ENCODE data around the gene PLA2G7.
"Not testable (repeated sequence)": the region's sequence is repeated elsewhere in the genome, so short reads cannot be mapped to it uniquely, and the experiment has no call there.

Gene PLA2G7

DNA sequence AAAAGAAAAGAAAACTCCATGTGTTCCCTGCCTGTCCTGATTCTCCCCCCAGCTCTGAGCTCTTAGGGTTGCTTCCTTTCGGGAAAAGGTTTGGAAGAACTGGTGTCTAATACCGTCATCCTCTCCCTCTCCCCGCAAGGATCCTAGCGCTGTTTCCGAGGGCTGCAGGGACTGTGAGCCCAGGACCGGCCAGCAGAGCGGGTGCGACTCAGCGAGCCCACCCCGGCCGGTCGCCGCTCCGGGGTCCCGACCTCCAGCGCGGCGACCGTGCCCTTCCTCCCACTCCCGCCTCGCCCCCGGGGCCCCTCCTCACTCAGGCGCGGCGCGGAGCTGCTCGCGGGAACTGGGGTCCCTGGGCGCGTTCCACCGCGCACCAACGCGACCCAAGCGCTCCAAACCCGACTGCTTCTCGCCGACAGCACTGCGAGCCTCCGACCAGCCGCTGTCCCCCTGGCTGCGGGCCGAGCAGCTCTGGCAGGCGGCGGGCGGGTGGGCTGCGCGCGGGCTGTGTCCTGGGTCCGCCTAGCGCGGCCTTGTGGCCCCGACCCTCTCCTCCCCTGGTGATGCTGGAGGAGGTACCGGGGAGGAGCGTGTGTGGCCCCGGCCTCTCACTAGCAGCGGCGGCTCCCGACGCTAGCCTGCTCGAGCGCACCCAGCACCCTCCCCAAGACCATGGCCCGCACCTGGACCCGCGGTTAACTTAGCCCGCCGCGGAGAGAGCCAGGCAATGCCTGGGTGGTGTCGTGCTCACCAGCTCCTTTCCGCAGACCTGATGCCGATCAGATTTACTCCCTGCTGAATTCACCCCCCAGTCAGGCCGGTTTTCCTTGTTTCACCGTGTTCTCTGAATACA lies at the start of gene PLA2G7:
Gene PLA2G7, minus strand, starts transcription at position 509 of the 853 bp plus-strand sequence. CDS start 12,484 bp downstream, outside the sequence.
- no peak for DNase-seq

DNA sequence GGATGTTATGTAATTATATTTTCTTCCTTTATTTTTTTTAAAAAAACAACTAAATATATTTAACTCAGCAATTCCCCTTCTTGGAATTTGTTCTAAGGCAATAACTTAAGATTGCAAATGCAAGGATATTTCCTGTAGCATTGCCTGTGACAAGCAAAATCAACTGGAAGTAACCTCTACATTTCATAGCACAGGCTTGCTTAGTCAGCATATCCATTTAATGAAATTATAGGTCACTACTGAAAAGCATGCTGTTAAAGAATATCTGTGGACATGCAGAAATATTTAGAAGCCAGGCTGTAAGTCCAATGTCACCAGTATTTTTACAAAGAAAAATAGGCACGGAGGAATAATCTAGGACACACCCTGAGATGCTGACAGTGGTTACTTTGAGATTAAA lies 49.4 kb upstream of the PLA2G7 start:
- no peak for DNase-seq

DNA sequence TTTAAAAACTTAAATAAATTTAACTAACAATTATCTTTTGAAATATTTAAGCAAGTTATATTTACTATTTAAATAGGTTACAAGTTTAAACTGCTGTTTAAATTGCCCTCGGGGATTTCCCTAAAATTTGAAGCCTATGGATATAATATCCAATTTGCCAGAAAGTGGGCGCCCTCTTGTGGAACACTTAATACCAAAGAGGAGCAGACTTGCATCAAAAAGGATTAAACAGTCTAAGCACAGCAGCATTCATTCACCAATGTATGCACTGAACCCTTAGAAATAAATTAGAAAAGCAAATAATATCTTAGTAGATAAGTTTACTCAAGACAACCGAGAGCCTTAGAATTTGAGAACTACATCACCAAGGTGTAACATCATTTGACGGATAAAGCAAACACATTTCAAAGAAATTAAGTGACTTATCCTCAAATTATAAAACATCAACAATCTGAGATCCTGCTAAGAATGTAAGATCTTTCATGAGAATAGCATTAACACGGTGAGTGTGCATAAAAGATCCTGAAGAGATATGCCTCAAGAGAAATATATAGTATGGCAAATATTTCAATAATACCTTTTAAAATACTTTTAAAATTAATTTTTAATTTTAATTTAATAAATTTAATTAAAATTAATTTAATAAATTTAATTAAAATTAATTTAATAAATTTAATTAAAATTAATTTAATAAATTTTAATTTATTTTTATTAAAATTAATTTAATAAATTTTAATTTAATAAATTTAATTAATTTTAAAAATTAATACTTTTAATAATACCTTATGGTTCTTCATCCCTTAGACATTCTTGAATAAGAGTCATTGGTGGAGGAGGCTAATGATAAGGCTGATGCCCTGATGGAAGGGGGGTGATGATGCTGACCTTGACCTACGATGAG lies 46.6 kb upstream of the PLA2G7 start:
- DNase-seq: no peak

DNA sequence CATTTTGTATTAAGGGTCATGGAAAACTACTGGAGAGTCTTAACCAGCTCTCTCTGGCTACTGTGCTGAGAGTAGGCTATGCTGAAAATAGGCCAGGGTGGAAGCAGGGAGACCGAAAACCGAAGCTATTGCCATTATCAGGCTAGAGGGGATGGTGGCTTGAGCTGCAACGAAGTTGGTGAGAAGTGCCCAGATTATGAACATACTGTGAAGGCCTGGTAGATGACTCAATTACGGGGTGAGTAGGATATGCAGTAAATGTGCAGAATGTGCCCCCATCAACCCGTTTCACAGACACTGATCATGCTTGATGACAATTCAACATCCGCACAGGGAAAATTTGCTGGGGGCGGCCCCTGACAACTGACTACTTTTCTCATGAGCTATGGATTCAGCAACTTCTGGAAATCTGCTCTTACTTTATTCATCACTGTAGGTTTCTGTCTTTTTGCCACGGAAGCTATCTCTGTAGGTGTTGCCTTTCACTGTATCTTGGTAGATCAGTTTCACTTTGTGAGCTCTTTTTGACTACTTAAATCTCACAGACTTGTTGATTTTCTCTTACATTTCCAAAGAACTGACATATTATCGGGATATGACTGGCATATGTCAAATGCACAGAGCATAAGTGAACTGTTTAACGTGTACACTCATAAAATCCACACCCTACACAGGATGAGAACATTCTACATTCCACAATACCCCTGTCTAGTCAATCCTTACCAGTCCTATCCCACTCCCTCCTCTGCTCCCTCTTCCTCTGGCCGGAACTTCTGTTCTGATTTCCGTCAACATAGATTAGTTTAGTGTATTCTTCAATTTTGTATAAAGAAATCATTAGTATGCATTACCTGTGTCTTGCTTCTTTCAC lies 42.5 kb upstream of the PLA2G7 start:
- no peak for DNase-seq

DNA sequence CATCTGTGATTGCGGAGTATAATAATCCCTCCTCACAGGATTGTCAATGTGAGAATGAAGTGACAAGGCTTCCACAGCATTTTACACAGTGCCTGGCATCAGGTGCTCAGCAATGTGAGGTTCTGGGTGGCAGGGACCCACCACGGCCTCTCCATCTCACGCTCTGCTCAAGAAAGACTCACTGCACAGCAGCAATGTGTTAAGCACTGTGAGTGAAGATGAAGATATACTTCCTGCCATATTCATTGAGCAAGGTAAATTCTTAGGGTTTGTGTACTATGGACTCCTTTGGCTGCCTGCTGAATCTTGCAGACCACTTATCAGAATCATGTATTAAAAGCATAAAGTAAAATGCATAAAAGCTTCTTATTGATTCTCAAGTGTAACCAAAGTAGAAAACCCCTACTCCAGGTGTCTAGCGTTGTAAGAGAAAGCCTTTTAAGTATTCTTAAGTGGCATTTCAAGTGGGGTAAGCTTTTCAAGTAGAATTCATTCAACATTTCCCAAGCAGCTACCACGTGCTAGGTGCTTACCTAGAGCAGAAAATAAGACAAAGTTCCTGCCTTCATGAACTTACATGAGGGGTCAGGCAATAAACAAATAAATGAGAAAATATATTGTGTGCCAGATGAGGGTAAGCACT lies 41.0 kb upstream of the PLA2G7 start:
- no peak for DNase-seq

DNA sequence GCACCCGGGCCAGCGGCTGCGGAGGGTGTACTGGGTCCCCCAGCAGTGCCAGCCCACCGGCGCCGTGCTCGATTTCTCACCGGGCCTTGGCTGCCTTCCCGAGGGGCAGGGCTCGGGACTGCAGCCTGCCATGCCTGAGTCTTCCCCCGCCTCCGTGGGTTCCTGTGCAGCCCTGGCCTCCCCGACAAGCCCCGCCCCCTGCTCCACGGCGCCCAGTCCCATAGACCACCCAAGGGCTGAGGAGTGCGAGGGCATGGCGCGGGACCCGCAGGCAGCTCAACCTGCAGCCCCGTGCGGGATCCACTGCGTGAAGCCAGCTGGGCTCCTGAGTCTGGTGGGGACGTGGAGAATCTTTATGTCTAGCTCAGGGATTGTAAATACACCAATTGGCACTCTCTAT lies 39.6 kb upstream of the PLA2G7 start:
- DNase-seq: not testable (repeated sequence)

DNA sequence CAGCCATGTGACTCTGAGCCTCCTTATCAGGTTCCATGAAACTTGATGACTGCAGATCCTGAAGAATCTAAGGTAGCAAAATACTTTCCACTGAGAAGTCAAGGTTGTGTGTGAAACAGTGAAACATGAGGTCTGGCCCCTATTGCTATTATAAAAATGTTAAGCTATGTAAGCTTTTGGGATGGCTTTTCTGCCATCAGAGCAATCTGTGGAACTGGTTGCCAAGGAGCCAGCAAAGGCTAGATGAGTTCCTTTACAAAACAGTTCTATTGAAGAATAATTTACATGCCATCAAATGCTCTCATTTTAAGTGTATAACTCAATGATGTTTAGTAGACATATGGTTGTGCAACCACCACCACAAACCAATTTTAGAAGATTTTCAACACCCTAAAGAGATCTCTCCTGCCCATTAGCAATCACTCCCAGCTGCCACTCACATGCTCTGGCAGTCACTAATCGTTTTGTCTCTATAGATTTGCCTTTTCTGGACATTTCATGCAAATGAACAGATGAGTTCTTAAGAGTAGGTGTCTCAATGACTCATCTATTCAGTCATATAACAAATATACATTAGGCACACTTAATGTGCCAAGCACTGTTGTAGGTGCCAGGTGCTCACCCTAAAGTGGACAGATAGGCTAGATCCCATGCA lies 38.2 kb upstream of the PLA2G7 start:
- DNase-seq: no peak

DNA sequence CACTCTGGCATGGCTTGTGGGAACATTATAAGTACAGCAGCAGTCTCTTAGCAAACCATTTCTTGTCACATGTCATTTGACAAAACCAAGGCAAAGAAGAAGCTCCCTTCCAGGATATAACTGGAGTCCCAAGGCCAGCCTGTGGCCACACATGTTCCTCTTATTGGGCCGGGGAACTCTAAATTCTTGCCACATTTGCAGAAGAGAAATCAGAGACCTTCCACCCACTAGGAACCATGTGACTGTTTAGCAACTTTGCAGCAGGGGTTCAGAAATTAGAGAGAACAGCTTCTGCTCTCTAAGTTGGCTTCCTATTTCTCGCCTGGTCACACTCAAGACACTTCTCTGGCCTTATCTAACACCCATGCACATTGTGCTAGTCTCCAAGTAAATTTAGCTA lies 37.6 kb upstream of the PLA2G7 start:
- DNase-seq: no peak

DNA sequence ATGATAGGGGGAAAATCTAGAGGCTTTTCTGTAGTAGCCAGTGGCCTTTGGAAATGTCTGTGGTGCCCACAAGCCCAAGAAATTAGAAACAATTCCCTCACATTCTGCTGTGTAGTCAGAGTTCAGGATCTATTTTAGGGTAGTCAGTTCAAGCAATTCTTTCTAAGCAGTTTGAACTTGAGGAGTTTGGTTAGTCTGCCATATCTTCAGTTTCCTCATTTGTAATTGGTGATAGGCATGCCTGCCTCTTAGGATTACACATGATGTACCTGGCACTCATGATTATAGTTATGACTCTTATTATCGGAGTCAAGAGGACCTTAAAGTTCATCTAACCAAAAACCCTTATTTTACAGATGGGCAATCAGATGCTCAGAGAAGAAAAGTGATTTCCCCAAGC lies 36.8 kb upstream of the PLA2G7 start:
- DNase-seq: no peak

DNA sequence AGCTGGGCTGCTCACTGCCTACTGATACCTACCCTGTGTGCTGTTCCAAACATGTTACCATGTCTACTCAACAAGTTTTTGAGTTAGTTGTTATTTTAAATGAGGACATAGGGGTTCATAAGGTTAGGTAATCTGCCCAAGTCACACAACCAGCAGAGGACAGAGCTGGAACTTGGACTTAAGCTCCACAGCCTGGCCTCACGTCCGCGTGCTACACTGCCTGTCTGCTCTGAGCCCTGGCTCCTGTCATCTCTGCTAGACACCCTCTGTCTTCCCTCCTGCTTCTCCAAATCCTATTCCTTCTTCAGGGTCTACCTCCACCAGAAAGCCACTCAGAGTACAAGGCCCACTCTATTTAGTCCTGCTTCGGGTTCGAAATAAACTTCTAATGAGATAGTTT lies 29.8 kb upstream of the PLA2G7 start:
- no peak for DNase-seq

DNA sequence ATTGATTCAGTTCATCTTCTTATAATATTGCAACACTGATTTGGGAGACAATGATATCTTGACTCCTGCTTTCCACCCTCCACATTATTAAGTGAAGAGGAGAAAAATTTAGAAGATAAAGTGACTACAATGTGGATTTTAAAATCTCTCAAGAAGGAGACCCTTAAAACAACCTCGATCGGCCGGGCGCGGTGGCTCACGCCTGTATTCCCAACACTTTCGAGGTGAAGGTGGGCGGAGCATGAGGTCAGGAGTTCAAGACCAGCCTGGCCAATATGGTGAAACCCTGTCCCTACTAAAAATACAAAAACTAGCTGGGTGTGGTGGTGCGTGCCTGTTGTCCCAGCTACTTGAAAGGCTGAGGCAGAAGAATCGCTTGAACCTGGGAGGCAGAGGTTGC lies 29.1 kb upstream of the PLA2G7 start:
- not testable (repeated sequence) for DNase-seq

DNA sequence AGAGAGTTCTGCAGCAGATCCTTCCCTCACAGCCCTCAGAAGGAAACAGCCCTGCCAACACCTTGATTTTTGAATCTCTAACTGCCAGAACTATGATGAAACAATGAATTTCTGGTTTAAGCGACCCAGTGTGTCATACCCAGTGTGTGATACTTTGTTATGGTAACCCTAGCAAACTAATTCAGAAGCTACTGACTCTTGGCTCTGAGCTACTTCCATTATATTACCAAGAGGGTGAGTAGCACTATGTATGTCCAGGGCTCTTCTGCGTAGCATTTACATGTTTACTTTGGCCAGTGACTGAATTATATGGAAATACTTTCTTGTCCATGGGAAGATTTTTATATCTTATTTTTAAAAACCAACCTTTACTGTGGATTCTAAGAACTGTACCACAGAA lies 28.3 kb upstream of the PLA2G7 start:
- DNase-seq: no peak

DNA sequence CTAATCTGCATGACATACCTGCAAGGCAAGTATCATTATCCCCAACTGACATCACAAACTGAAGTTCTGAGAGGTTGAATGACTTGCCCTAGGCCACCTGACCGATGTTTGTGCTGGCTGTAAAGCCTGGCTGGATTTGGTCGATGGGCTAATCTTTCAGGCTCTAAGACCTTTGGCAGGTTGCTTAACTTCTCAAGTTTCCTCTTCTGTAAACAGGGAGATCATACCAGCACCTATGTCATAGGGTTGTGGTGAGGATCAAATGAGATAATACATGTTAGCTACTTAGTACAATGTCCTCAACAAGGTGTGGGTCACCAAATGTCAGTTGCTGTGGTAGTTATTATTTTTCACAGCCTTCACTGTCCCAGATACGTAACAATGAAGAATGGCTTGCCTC lies 25.8 kb upstream of the PLA2G7 start:
- DNase-seq: no peak

DNA sequence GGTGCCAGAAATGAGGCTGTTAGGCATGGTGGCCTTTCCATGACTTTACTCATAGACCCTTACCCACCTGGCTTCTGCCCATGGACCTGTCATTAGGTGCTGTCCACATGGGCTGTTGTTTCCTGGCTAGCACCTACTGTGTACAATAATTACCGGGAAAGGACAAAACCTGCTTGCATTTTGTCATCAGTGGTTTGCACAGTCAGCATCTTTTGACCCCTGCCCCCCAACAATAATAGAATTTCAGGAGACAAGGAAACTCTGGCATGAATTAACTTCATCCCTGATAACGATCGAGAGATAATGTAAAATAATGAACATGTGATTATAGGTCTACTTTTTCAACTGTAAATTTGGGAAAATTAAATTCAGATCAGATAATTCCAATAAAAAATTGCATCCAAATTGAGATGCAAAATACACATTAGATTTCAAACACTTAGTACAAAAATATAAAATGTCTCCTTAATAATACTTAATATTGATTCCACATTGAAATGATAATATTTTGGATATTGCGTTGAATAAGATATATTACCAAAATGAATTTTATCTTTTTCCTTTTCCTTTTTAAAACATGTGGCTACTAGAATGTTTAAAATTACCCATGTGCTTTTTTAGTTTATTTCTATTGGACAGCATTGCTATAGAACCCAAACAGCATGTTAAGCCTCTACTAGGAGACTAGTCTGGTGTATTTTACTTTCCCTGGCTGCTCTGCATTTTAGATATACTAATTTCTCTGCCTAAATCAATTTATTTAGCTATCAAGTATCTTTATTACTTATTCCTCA lies 24.0 kb upstream of the PLA2G7 start:
- DNase-seq: no peak

DNA sequence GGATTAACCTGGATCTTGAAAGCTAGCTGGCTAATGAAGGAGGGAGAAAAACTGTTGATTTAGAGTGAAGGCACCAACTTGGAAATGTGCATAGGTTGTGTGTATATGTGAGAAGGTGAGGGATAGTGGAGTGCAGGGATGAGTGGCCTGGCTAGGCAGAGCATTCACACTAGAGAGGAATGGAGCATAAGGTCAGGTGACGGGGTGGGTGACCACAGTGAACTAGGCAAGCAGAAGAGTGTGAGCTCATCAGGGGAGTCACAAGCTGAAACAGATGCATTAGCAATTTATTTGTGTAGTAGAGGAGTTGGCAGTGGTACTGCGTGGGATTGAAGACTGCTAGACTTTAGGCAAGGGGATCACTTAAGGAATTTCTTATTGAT lies 22.0 kb upstream of the PLA2G7 start:
- no peak for DNase-seq

DNA sequence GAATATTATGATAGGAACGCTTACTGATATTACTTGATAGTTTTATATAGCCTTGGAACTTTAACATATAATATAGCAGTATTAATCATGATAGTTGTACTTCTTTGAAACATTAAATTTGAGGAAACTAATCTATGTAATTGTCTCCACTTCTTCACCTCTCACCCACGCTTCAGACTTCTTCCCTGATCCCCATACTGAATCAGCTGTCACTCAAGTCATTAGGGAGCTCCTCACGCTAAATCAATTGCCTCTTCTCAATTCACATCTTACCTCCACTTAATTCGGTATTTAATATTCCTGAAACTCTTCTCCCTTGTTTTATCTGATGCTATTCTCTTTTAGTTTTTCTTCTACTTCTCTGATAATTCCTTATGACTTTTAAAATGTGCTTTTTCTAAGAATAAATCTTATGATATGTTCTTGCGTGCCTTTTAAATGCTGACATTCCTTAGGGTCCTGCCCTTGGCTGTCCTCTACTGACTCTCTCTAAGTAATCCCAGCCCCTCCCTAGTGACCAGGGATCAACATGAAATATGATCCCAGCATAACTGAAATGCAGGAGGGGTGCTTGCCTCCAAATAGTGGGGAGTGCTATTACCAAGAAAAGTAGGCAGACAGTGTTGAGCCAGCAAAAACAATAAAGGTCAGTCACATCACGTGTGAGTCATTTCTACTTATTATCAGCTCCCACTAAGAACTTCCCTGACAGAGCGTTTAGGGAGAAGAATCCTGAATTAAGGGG lies 21.5 kb upstream of the PLA2G7 start:
- no peak for DNase-seq

DNA sequence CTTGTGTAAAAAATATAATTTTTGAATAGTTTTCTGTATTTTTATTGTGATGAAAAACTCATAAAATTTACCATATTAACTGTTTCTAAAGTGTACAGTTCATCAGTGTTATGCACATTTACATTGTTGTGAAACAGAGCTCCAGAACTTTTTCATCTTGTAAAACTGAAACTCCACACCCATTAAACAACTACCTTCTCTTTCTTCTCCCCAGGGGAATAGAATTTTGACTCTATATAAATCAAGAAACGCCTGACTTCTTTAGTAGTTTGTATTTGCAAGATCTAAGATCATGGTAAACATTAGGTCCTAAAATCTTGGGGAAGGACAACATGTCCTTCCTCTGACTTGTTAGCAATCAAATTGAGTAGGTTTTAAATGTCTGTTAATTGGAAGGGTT lies 20.7 kb upstream of the PLA2G7 start:
- DNase-seq: no peak

DNA sequence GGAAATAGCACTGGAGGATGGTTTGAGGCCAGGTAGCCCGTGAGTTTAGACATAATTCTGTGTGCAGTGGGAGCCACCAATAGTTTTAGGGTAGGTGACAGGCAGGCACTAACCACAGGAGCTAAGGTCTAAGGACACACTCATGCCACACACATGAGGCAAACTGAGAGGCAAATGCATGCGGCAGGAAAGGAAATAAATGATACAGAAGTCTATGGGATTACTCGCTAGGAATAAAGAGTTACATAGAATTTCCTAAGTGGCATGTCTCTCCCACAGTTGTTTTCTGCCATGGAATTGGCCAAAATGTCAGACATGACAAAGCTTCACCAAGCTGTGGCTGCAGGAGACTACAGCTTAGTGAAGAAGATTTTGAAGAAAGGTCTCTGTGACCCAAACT lies 16.5 kb upstream of the PLA2G7 start:
- no peak for DNase-seq

DNA sequence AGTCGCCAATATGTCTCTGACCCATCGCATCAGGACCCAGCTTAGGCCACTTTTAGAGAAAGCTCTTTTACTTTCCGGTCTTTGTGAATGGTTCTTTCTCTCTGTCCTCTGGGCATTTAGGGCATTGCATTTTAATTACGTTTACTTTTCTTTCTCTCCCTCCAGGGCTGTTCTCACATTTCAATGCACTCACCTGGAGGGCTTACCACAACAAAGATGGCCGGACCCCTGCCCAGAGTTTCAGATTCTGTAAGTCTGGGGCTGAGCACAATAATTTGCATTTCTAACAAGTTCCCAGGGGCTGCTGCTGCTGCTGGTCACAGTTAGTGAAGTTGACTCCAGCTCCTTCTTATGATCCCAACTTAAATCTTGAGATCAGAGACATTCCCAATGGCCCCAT lies 14.6 kb upstream of the PLA2G7 start:
- DNase-seq: no peak

DNA sequence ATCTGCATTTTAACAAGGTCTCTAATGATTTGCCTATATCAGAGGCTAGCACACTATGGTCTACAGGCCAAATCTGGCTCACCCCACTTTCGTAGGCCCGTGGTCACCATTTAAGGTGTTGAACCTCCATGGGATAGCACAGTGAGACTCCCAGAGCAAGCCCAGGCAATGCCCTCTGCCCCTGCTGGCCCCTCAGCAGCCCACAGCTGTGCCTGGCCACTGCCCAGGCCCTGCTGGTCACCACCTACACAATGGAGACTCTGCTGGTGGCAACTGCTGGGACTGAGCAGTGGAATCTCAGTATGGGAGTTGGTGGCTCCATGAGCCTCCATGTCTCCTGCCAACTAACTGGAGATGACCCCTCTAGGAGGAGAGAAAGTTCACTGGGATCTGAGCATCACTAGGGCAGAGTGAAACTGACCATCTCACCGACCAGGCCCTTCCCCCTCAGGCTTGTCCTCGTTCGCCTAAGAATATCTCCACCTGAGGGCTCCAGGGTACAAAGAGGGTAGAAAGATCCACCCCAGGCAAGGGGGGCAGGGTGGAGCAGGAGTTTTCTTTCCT lies 13.8 kb upstream of the PLA2G7 start:
- DNase-seq: no peak

Measured in GOT3 (cell line).